HEK293 (cell line): ENCODE data around the gene RABL2A.
A peak's percentile ranks its signal among the peaks of the same experiment; 100 is the strongest.
"Not testable (repeated sequence)": the region's sequence is repeated elsewhere in the genome, so short reads cannot be mapped to it uniquely, and the experiment has no call there.

Experiments
- CTCF ChIA-PET: fragments of 350-600 bp; formaldehyde crosslinking; extraction: SDS; loops from one replicate; lab custom pipeline; 2021; ENCODE audit warnings: antibody characterized with exemption; lab: Yijun Ruan, JAX
- POLR2A ChIA-PET: fragments of 300-600 bp; formaldehyde crosslinking; extraction: SDS; loops from one replicate; lab custom pipeline; 2020; ENCODE audit warnings: antibody characterized with exemption, inconsistent platforms; lab: Yijun Ruan, JAX
- H3K27ac ChIP-seq: fragments of 200-500 bp; sonication (Bioruptor generic); 2 replicates; pipeline ENCODE4 v1.5.1; 2014; ENCODE audit warnings: low read depth, low read length, control low read depth, inconsistent platforms; ENCODE audit errors: extremely low read depth
- H3K36me3 ChIP-seq, 2 experiments: fragments of 200-500 bp in 1 of 2; sonication (Bioruptor generic) in 1 of 2; 1 replicate in 1 of 2; 2 replicates in 1 of 2; pipeline ENCODE4 v1.5.1; 2014 to 2017; ENCODE audit warnings: inconsistent platforms in 2 of 2, low read length in 2 of 2; ENCODE audit not compliant: control insufficient read depth in 2 of 2, insufficient read depth in 1 of 2
- H3K4me1 ChIP-seq: fragments of 200-500 bp; sonication (Bioruptor generic); 2 replicates; pipeline ENCODE4 v1.5.1; 2014; ENCODE audit warnings: mild to moderate bottlenecking, low read length, inconsistent platforms; ENCODE audit not compliant: control insufficient read depth, insufficient read depth
- H3K4me3 ChIP-seq: 2 replicates; pipeline ENCODE4 v1.5.1; 2011; ENCODE audit warnings: low read depth, mild to moderate bottlenecking, control low read depth, low read length, moderate library complexity
- H3K9me3 ChIP-seq: fragments of 200-500 bp; sonication (Bioruptor generic); 2 replicates; pipeline ENCODE4 v1.5.1; 2014; ENCODE audit warnings: low read depth, low read length, inconsistent platforms; ENCODE audit not compliant: control insufficient read depth, insufficient read depth
- BCL11B ChIP-seq: fragments of 450-650 bp; formaldehyde crosslinking; IDR thresholded peaks from 2 replicates; pipeline ENCODE4 v1.5.1; 2016; ENCODE audit warnings: low read depth, missing biosample characterization, missing genetic modification characterization
- SETDB1 ChIP-seq: IDR thresholded peaks from one replicate; pipeline ENCODE4 v1.6.1; 2017; ENCODE audit warnings: mild to moderate bottlenecking, low read length, moderate library complexity, mixed read lengths; ENCODE audit not compliant: insufficient read length
- TCF7L2 ChIP-seq: IDR thresholded peaks from 2 replicates; pipeline ENCODE4 v1.6.1; 2011; ENCODE audit warnings: low read depth, mild to moderate bottlenecking, inconsistent platforms, low read length, moderate library complexity, borderline replicate concordance
- ZBTB48 ChIP-seq: fragments of 450-650 bp; formaldehyde crosslinking; IDR thresholded peaks from 2 replicates; pipeline ENCODE4 v1.5.1; 2016; ENCODE audit warnings: missing biosample characterization, missing genetic modification characterization
- ZNF2 ChIP-seq: fragments of 450-650 bp; formaldehyde crosslinking; IDR thresholded peaks from 2 replicates; pipeline ENCODE4 v1.5.1; 2016; ENCODE audit warnings: missing biosample characterization, missing genetic modification characterization
- ZNF426 ChIP-seq: fragments of 450-650 bp; formaldehyde crosslinking; IDR thresholded peaks from 2 replicates; pipeline ENCODE4 v1.5.1; 2017; ENCODE audit warnings: missing biosample characterization, missing genetic modification characterization, mild to moderate bottlenecking, inconsistent platforms, moderate library complexity
- ZNF530 ChIP-seq: fragments of 450-650 bp; formaldehyde crosslinking; IDR thresholded peaks from 2 replicates; pipeline ENCODE4 v1.5.1; 2016; ENCODE audit warnings: low read depth, missing biosample characterization, missing genetic modification characterization
- ZNF580 ChIP-seq: fragments of 450-650 bp; formaldehyde crosslinking; IDR thresholded peaks from 2 replicates; pipeline ENCODE4 v1.5.1; 2016; ENCODE audit warnings: missing biosample characterization, missing genetic modification characterization
- ZNF654 ChIP-seq: fragments of 450-650 bp; formaldehyde crosslinking; IDR thresholded peaks from 2 replicates; pipeline ENCODE4 v1.5.1; 2016; ENCODE audit warnings: low read depth, missing biosample characterization, missing genetic modification characterization
- ZNF660 ChIP-seq: fragments of 450-650 bp; IDR thresholded peaks from 2 replicates; pipeline ENCODE4 v1.5.1; 2018; ENCODE audit warnings: missing biosample characterization, mild to moderate bottlenecking, missing genetic modification characterization
- TF ChIP-seq, protein P1 (sequence below): fragments of 450-650 bp; formaldehyde crosslinking; IDR thresholded peaks from 2 replicates; pipeline ENCODE4 v1.5.1; 2016; ENCODE audit warnings: missing biosample characterization, missing genetic modification characterization

RABL2A gene

DNA sequence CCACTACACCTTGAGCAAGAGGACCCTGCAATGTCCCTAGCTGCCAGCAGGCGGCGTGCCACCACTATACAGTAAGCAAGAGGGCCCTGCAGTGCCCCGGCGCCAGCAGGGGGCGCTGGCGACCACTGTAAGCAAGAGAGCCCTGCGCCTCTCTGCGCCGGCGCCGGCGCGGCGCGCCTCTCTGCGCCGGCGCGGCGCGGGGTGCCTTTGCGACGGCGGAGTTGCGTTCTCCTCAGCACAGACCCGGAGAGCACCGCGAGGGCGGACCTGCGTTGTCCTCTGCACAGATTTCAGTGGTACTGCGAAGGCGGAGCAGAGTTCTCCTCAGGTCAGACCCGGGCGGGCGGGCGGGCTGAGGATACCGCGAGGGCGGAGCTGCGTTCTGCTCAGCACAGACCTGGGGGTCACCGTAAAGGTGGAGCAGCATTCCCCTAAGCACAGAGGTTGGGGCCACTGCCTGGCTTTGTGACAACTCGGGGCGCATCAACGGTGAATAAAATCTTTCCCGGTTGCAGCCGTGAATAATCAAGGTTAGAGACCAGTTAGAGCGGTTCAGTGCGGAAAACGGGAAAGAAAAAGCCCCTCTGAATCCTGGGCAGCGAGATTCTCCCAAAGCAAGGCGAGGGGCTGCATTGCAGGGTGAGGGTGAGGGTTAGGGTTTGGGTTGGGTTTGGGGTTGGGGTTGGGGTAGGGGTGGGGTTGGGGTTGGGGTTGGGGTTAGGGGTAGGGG lies 24.9 kb upstream of the RABL2A start:
- TF ChIP-seq ZNF654: peak; percentile 23; the same call in 1 of the 2 replicates
- 0 out of 2 replicates have a peak, but pooled peaks have one; percentile 15 for TF ChIP-seq ZNF530 (tag by site-specific recombination)
- H3K4me1 ChIP-seq, POLR2A ChIA-PET, H3K36me3 ChIP-seq, H3K4me3 ChIP-seq, H3K27ac ChIP-seq, H3K9me3 ChIP-seq: not testable (repeated sequence)
- CTCF ChIA-PET: interaction anchor here (0.6 kb wide), 1 partner anchor 477 kb away, joined by 3 read pairs; no protein-coding TSS in a partner anchor

GRCh38 chr2:113602869-113603466 lies 24.1 kb upstream of the RABL2A start:
- H3K4me1 ChIP-seq: no peaks in the 10 kb centered on the region
- no peak overlapping the region for H3K27ac ChIP-seq
- no peaks in the 10 kb centered on the region for H3K36me3 ChIP-seq
- no peak overlapping the region for H3K4me3 ChIP-seq
- no peaks in the 10 kb centered on the region for H3K9me3 ChIP-seq
- ChIA-PET POLR2A (no interaction called here), CTCF (interaction anchor here (0.9 to 1.5 kb wide), 3 partner anchors 106 to 437 kb away, joined by 3 to 6 read pairs (median 5); no protein-coding TSS in a partner anchor)
- peak; percentile 75; the same call in 1 of the 2 replicates for TF ChIP-seq BCL11B
- TF ChIP-seq TCF7L2: no peak
- TF ChIP-seq ZNF580 (tag by site-specific recombination): peak; percentile 72; the same call in 1 of the 2 replicates
- TF ChIP-seq ZBTB48 (tag by site-specific recombination): peak; percentile 88

DNA sequence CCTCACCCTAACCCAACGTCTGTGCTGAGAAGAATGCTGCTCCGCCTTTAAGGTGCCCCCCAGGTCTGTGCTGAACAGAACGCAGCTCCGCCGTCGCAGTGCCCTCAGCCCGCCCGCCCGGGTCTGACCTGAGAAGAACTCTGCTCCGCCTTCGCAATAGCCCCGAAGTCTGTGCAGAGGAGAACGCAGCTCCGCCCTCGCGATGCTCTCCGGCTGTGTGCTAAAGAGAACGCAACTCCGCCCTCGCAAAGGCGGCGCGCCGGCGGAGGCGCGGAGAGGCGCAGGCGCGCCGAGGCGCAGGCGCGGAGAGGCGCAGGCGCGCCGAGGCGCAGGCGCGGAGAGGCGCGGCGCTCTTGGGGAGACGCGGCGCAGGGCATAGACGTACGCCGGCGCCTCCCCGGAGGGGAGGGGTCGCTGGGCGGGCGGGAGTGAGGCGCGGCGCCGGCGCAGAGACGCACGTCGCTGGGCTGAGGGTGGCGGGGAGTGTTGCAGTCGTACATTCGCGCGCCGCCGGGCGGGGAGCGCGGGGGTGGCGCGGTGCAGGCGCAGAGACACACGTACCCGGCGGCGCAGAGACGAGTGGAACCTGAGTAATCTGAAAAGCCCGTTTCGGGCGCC lies 23.5 kb upstream of the RABL2A start:
- H3K27ac ChIP-seq, POLR2A ChIA-PET, H3K36me3 ChIP-seq, H3K4me1 ChIP-seq, H3K9me3 ChIP-seq, H3K4me3 ChIP-seq: not testable (repeated sequence)
- peak; percentile 27 for TF ChIP-seq SETDB1
- CTCF ChIA-PET: interaction anchor here (0.9 to 1.5 kb wide), 4 partner anchors 105 to 436 kb away, joined by 3 to 6 read pairs (median 4); no protein-coding TSS in a partner anchor

GRCh38 chr2:113604085-113604477 lies 23.0 kb upstream of the RABL2A start:
- POLR2A ChIA-PET, H3K27ac ChIP-seq, H3K4me1 ChIP-seq, H3K4me3 ChIP-seq, H3K9me3 ChIP-seq, H3K36me3 ChIP-seq: not testable (repeated sequence)
- TF ChIP-seq ZNF660 (tag by site-specific recombination) (0 out of 2 replicates have a peak, but pooled peaks have one; percentile 55), ZNF2 (tag by site-specific recombination) (0 out of 2 replicates have a peak, but pooled peaks have one; percentile 40), ZNF426 (tag by site-specific recombination) (peak; percentile 7; the same call in 1 of the 2 replicates), SETDB1 (peak; percentile 6), ZNF654 (peak; percentile 33), ZNF580 (tag by site-specific recombination) (0 out of 2 replicates have a peak, but pooled peaks have one; percentile 34)
- TF ChIP-seq, protein P1, sequence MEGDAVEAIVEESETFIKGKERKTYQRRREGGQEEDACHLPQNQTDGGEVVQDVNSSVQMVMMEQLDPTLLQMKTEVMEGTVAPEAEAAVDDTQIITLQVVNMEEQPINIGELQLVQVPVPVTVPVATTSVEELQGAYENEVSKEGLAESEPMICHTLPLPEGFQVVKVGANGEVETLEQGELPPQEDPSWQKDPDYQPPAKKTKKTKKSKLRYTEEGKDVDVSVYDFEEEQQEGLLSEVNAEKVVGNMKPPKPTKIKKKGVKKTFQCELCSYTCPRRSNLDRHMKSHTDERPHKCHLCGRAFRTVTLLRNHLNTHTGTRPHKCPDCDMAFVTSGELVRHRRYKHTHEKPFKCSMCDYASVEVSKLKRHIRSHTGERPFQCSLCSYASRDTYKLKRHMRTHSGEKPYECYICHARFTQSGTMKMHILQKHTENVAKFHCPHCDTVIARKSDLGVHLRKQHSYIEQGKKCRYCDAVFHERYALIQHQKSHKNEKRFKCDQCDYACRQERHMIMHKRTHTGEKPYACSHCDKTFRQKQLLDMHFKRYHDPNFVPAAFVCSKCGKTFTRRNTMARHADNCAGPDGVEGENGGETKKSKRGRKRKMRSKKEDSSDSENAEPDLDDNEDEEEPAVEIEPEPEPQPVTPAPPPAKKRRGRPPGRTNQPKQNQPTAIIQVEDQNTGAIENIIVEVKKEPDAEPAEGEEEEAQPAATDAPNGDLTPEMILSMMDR (tag by site-specific recombination): peak; percentile 76
- CTCF ChIA-PET: interaction anchor here (0.6 to 1.5 kb wide), 6 partner anchors 20 to 1007 kb away, joined by 3 to 6 read pairs (median 3); no protein-coding TSS in a partner anchor

DNA sequence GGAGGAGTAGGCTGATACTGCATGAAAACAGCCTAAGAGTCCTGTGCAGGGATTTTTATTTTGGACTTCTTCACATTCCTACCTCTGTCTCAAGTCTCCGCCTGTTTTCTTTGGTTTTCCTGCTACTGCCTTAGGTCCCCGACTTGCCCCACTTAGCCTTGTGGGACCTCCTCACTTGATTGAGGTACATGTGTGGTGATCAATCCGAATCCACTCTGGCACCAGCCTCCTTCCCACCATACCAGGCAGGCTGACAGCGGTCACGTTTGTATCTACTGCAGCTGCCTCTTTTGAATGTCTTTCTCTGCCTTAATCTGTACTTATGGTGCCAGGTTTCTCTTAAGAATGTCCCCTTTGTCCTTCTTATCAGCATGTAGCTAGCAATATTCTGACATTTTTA lies 22.4 kb upstream of the RABL2A start:
- H3K4me3 ChIP-seq, H3K27ac ChIP-seq, H3K36me3 ChIP-seq, H3K4me1 ChIP-seq, POLR2A ChIA-PET, H3K9me3 ChIP-seq: not testable (repeated sequence)
- CTCF ChIA-PET: interaction anchor here (0.6 to 1.5 kb wide), 8 partner anchors 21 to 1006 kb away, joined by 3 to 6 read pairs (median 3); no protein-coding TSS in a partner anchor

DNA sequence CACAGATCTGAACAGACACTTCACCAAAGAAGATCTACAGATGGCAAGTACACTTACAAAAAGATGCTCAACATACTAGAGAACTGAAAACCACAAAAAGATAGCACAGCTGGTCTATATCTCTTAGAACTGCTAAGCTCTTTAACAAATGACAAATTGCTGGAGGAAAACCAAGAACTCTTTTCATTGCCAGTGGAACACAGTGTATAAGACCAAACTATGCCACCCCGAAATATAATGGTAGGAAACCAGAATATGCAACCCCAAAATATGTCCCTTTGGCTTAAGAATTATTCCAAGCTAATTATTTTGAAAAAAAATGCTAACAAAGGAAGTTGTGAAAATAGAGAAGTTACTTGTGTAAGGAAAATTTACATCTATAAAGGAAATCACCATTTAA lies 21.0 kb upstream of the RABL2A start:
- POLR2A ChIA-PET, H3K9me3 ChIP-seq, H3K27ac ChIP-seq, CTCF ChIA-PET, H3K4me1 ChIP-seq, H3K4me3 ChIP-seq, H3K36me3 ChIP-seq: not testable (repeated sequence)

DNA sequence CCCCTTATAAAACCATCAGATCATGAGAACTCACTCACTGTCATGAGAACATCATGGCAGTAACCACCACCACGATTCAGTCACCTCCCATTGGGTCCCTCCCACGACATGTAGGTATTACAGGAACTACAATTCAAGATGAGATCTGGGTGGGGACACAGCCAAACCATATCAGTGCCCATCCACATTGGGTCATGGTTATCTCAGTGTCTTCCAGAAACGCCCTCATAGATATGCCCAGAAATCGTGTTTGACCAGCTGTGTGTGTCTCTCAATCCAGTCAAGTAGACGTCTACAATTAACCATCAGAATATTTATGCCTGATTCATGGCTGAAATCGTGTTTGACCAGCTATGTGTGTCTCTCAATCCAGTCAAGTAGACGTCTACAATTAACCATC lies 17.2 kb upstream of the RABL2A start:
- CTCF ChIA-PET: interaction anchor here (0.7 kb wide), 1 partner anchor 149 kb away, joined by 3 read pairs; no protein-coding TSS in a partner anchor
- H3K4me3 ChIP-seq, H3K27ac ChIP-seq, H3K4me1 ChIP-seq, H3K9me3 ChIP-seq, POLR2A ChIA-PET, H3K36me3 ChIP-seq: not testable (repeated sequence)
